K562 (cell line): ENCODE data around the gene PANK2. TPM values are rescaled to one million over a fixed set of nuclear protein-coding genes. Genes with fewer than 3 reads are reported as not detected.

Experiments used
- ARID1B ChIP-seq: fragments of 450-650 bp; IDR thresholded peaks from 2 replicates; pipeline ENCODE4 v1.6.1; 2016; ENCODE audit warnings: antibody characterized with exemption, mild to moderate bottlenecking, inconsistent platforms
- ARNT ChIP-seq, 2 experiments: fragments of 450-650 bp; IDR thresholded peaks; 2 replicates each; pipeline ENCODE4 v1.6.1; 2016; ENCODE audit warnings: mild to moderate bottlenecking in 1 of 2
- CREM ChIP-seq: IDR thresholded peaks from 2 replicates; pipeline ENCODE4 v1.6.1; 2014; ENCODE audit warnings: antibody characterized with exemption, low read depth
- ESRRA ChIP-seq: fragments of 450-650 bp; IDR thresholded peaks from 2 replicates; pipeline ENCODE4 v1.6.1; 2014; ENCODE audit warnings: low read depth, mild to moderate bottlenecking, moderate library complexity, borderline replicate concordance
- KDM1A ChIP-seq, 2 experiments: fragments of 450-650 bp; IDR thresholded peaks; 2 replicates each; pipeline ENCODE4 v1.6.1; 2016; ENCODE audit warnings: mild to moderate bottlenecking in 2 of 2
- MTA2 ChIP-seq: fragments of 450-650 bp; IDR thresholded peaks from 2 replicates; pipeline ENCODE4 v1.6.1; 2016; ENCODE audit warnings: low read depth
- NFE2 ChIP-seq: IDR thresholded peaks from 2 replicates; pipeline ENCODE4 v1.6.1; 2014; ENCODE audit warnings: antibody characterized with exemption, low read depth
- RCOR1 ChIP-seq, 2 experiments: IDR thresholded peaks; 2 replicates each; pipeline ENCODE4 v1.6.1; 2012; ENCODE audit warnings: low read depth in 2 of 2, low read length in 2 of 2, borderline replicate concordance in 1 of 2, improper control_type of control experiment in 1 of 2
- TAF7 ChIP-seq: fragments of 450-650 bp; IDR thresholded peaks from 2 replicates; pipeline ENCODE4 v1.6.1; 2016; ENCODE audit warnings: missing genetic modification characterization, missing compliant biosample characterization
- ZFP1 ChIP-seq: fragments of 450-650 bp; formaldehyde crosslinking; IDR thresholded peaks from 2 replicates; pipeline ENCODE4 v1.4.0; 2020; ENCODE audit warnings: mild to moderate bottlenecking, mixed read lengths
- ZNF3 ChIP-seq: fragments of 250-450 bp; sonication (Bioruptor Pico); IDR thresholded peaks from 2 replicates; pipeline ENCODE4 v1.5.0; 2021; ENCODE audit warnings: mild to moderate bottlenecking, moderate library complexity
- polyA plus RNA-seq, 8 experiments: library from polyadenylated mRNA; depleted of rRNA in 4 of 8; stranded (reverse) in 5 of 8; unstranded in 3 of 8; fragments of >200 nt; fragmentation: Nextera tagmentation in 2 of 8; fragmentation: Illumina TruSeq in 1 of 8; extraction: Ambion mirVana in 2 of 8; extraction: Trizol in 1 of 8; gene quantifications; 2 replicates each; pipeline versions ENCODE4 v1.2.1 to v1.2.3, GENCODE V29; 2011 to 2014; ENCODE audit warnings: inconsistent platforms in 1 of 8, missing spikeins in 1 of 8
- total RNA-seq, 7 experiments: library from RNA; depleted of rRNA in 6 of 7; stranded (reverse); fragments of >200 nt in 6 of 7; fragmentation: Illumina TruSeq in 2 of 7; extraction: Trizol in 2 of 7; gene quantifications; 2 replicates each; pipeline versions ENCODE4 v1.2.1 to v1.2.3, GENCODE V29; 2011 to 2021; ENCODE audit warnings: low replicate concordance in 1 of 7
- TF ChIP-seq, protein P1 (sequence below), 2 experiments: fragments of 450-650 bp; formaldehyde crosslinking in 1 of 2; IDR thresholded peaks; 2 replicates each; pipeline versions ENCODE4 v1.4.0 to v1.6.1; 2014 to 2020; ENCODE audit warnings: mild to moderate bottlenecking in 2 of 2, borderline replicate concordance in 1 of 2, low read depth in 1 of 2
- TF ChIP-seq, protein P2 (sequence below): sonication (generic); IDR thresholded peaks from 2 replicates; pipeline ENCODE4 v1.6.1; 2016
- TF ChIP-seq, protein P3 (sequence below): fragments of 450-650 bp; IDR thresholded peaks from 2 replicates; pipeline ENCODE4 v1.6.1; 2018; ENCODE audit not compliant: partially characterized antibody
- TF ChIP-seq, protein P4 (sequence below): fragments of 250-450 bp; sonication (Bioruptor Pico); IDR thresholded peaks from 2 replicates; pipeline ENCODE4 v1.4.0; 2020

Gene PANK2
- total and polyA plus RNA-seq, 9 of the 15 experiments (the other 6 are each of a cell fraction or from before 2014, with no cell fraction given): 14.9 to 43.5 (median 31.4) TPM

GRCh38 chr20:3909952-3910366 lies 20.8 kb downstream of the PANK2 start (continued):
- TF ChIP-seq, protein P1, sequence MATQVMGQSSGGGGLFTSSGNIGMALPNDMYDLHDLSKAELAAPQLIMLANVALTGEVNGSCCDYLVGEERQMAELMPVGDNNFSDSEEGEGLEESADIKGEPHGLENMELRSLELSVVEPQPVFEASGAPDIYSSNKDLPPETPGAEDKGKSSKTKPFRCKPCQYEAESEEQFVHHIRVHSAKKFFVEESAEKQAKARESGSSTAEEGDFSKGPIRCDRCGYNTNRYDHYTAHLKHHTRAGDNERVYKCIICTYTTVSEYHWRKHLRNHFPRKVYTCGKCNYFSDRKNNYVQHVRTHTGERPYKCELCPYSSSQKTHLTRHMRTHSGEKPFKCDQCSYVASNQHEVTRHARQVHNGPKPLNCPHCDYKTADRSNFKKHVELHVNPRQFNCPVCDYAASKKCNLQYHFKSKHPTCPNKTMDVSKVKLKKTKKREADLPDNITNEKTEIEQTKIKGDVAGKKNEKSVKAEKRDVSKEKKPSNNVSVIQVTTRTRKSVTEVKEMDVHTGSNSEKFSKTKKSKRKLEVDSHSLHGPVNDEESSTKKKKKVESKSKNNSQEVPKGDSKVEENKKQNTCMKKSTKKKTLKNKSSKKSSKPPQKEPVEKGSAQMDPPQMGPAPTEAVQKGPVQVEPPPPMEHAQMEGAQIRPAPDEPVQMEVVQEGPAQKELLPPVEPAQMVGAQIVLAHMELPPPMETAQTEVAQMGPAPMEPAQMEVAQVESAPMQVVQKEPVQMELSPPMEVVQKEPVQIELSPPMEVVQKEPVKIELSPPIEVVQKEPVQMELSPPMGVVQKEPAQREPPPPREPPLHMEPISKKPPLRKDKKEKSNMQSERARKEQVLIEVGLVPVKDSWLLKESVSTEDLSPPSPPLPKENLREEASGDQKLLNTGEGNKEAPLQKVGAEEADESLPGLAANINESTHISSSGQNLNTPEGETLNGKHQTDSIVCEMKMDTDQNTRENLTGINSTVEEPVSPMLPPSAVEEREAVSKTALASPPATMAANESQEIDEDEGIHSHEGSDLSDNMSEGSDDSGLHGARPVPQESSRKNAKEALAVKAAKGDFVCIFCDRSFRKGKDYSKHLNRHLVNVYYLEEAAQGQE (IDR thresholded peaks at IDR 0.05; ENCODE audit: borderline replicate concordance): no peak
- TF ChIP-seq, protein P1 (CRISPR knock-in tag; IDR thresholded peaks at IDR 0.05; ENCODE audit: low read depth): no peak
- TF ChIP-seq ARNT (IDR thresholded peaks at IDR 0.05): peak; percentile 69 to 77; a peak in 2 of 4 replicates
- peak; percentile 73 to 83 for TF ChIP-seq KDM1A (IDR thresholded peaks at IDR 0.05)
- peak; percentile 91 for TF ChIP-seq ZFP1 (CRISPR knock-in tag)
- peak; percentile 23; the same call in 1 of the 2 replicates for TF ChIP-seq ESRRA
- TF ChIP-seq, protein P2, sequence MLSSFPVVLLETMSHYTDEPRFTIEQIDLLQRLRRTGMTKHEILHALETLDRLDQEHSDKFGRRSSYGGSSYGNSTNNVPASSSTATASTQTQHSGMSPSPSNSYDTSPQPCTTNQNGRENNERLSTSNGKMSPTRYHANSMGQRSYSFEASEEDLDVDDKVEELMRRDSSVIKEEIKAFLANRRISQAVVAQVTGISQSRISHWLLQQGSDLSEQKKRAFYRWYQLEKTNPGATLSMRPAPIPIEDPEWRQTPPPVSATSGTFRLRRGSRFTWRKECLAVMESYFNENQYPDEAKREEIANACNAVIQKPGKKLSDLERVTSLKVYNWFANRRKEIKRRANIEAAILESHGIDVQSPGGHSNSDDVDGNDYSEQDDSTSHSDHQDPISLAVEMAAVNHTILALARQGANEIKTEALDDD: peak; percentile 79
- peak; percentile 59 to 86; a peak in 3 of 4 replicates for TF ChIP-seq RCOR1 (IDR thresholded peaks at IDR 0.05; ENCODE audit: borderline replicate concordance in 1 of 2, low read depth in 2 of 2, low read length in 2 of 2)
- peak; percentile 97 for TF ChIP-seq MTA2
- peak; percentile 97 for TF ChIP-seq ARID1B
- TF ChIP-seq, protein P3, sequence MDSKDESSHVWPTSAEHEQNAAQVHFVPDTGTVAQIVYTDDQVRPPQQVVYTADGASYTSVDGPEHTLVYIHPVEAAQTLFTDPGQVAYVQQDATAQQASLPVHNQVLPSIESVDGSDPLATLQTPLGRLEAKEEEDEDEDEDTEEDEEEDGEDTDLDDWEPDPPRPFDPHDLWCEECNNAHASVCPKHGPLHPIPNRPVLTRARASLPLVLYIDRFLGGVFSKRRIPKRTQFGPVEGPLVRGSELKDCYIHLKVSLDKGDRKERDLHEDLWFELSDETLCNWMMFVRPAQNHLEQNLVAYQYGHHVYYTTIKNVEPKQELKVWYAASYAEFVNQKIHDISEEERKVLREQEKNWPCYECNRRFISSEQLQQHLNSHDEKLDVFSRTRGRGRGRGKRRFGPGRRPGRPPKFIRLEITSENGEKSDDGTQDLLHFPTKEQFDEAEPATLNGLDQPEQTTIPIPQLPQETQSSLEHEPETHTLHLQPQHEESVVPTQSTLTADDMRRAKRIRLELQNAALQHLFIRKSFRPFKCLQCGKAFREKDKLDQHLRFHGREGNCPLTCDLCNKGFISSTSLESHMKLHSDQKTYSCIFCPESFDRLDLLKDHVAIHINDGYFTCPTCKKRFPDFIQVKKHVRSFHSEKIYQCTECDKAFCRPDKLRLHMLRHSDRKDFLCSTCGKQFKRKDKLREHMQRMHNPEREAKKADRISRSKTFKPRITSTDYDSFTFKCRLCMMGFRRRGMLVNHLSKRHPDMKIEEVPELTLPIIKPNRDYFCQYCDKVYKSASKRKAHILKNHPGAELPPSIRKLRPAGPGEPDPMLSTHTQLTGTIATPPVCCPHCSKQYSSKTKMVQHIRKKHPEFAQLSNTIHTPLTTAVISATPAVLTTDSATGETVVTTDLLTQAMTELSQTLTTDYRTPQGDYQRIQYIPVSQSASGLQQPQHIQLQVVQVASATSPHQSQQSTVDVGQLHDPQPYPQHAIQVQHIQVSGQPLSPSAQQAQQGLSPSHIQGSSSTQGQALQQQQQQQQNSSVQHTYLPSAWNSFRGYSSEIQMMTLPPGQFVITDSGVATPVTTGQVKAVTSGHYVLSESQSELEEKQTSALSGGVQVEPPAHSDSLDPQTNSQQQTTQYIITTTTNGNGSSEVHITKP: peak; percentile 27
- no peak for TF ChIP-seq TAF7
- TF ChIP-seq CREM: peak; percentile 49
- TF ChIP-seq ZNF3 (CRISPR knock-in tag): no peak
- peak; percentile 29; the same call in 1 of the 2 replicates for TF ChIP-seq NFE2
- TF ChIP-seq, protein P4, sequence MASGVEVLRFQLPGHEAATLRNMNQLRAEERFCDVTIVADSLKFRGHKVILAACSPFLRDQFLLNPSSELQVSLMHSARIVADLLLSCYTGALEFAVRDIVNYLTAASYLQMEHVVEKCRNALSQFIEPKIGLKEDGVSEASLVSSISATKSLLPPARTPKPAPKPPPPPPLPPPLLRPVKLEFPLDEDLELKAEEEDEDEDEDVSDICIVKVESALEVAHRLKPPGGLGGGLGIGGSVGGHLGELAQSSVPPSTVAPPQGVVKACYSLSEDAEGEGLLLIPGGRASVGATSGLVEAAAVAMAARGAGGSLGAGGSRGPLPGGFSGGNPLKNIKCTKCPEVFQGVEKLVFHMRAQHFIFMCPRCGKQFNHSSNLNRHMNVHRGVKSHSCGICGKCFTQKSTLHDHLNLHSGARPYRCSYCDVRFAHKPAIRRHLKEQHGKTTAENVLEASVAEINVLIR: no peak
